K562 (cell line): ENCODE measurements around the gene CLEC4D. TPM values are rescaled to one million over a fixed set of nuclear protein-coding genes. Genes with fewer than 3 reads are reported as not detected.

Experiments used
- ATAC-seq: fragments of 200-7000 bp; cut with Tn5 transposase; 3 replicates; pipeline ENCODE4 v1.9.1; 2020; ENCODE audit warnings: moderate library complexity
- BruUV-seq: library from RNA; stranded (reverse); fragments of 400-500 nt; replicated peaks from 2 replicates; lab custom pipeline; 2021; lab: Mats Ljungman, UMichigan
- CTCF ChIA-PET: fragments of 300-600 bp; formaldehyde crosslinking; extraction: SDS; loops from one replicate; lab custom pipeline; 2021; ENCODE audit warnings: low intra/inter-chr PET ratio; lab: Yijun Ruan, JAX
- POLR2A ChIA-PET: fragments of 300-600, 350-650 bp; sonication (Branson Sonifier 250); formaldehyde crosslinking; extraction: SDS; loops from one replicate; lab custom pipeline; 2021; ENCODE audit warnings: antibody characterized with exemption, inconsistent platforms; lab: Yijun Ruan, JAX
- DNase-seq, 4 experiments: peaks; one replicate each; pipeline versions ENCODE4 v3.0.0 to v3.0.0-alpha.2; 2011 to 2018; ENCODE audit warnings: low spot score in 3 of 4, mixed read lengths in 3 of 4; ENCODE audit errors: extremely low read depth in 1 of 4
- FAIRE-seq: peaks from 2 replicates; lab custom pipeline; 2011; peaks lifted over from hg19 to GRCh38; lab: Jason Lieb, UNC
- H2AFZ ChIP-seq: 2 replicates; pipeline ENCODE4 v1.6.0; 2011; ENCODE audit warnings: low read depth, low read length, control low read depth, inconsistent platforms
- H3K27ac ChIP-seq: fragments of 200-600 bp; 3 replicates; pipeline ENCODE4 v1.8.0; 2011; ENCODE audit warnings: low read depth, mild to moderate bottlenecking, control low read depth, inconsistent platforms, low read length, moderate library complexity, mixed read lengths; ENCODE audit errors: extremely low read depth
- H3K27me3 ChIP-seq, 2 experiments: fragments of 300-600 bp in 1 of 2; 2 replicates in 1 of 2; 3 replicates in 1 of 2; pipeline versions ENCODE4 v1.6.0 to v1.8.0; 2011; ENCODE audit warnings: inconsistent platforms in 2 of 2, low read length in 2 of 2, mild to moderate bottlenecking in 1 of 2, mixed read lengths in 1 of 2, moderate library complexity in 1 of 2; ENCODE audit not compliant: control insufficient read depth in 2 of 2, insufficient read depth in 2 of 2
- H3K36me3 ChIP-seq: fragments of 300-600 bp; 3 replicates; pipeline ENCODE4 v1.8.0; 2011; ENCODE audit warnings: mild to moderate bottlenecking, low read length, inconsistent platforms; ENCODE audit not compliant: control insufficient read depth, insufficient read depth
- H3K4me1 ChIP-seq, 2 experiments: fragments of 200-600 bp in 1 of 2; replicated peaks in 1 of 2; 2 replicates in 1 of 2; 3 replicates in 1 of 2; pipeline versions ENCODE4 v1.5.1 to v1.8.0; 2011; ENCODE audit warnings: inconsistent platforms in 2 of 2, low read length in 2 of 2, mild to moderate bottlenecking in 1 of 2, mixed read lengths in 1 of 2, moderate library complexity in 1 of 2; ENCODE audit not compliant: control insufficient read depth in 2 of 2, insufficient read depth in 2 of 2
- H3K4me2 ChIP-seq: 2 replicates; pipeline ENCODE4 v1.6.1; 2011; ENCODE audit warnings: low read length, control low read depth, inconsistent platforms, mixed read lengths; ENCODE audit not compliant: insufficient read depth
- H3K4me3 ChIP-seq: fragments of 200-600 bp; sonication (generic), shearing (Covaris generic); 2 replicates; pipeline ENCODE4 v1.5.1; 2016; ENCODE audit warnings: control low read depth, inconsistent platforms
- H3K79me2 ChIP-seq: fragments of 200-600 bp; 3 replicates; pipeline ENCODE4 v1.8.0; 2011; ENCODE audit warnings: low read length, inconsistent platforms; ENCODE audit not compliant: control insufficient read depth, insufficient read depth
- H3K9ac ChIP-seq, 2 experiments: 2 replicates each; pipeline versions ENCODE4 v1.6.0 to v1.6.1; 2011; ENCODE audit warnings: low read depth in 2 of 2, low read length in 2 of 2, control low read depth in 1 of 2, inconsistent platforms in 1 of 2, mild to moderate bottlenecking in 1 of 2, mixed read lengths in 1 of 2; ENCODE audit not compliant: insufficient read depth in 1 of 2
- H3K9me1 ChIP-seq: one replicate; pipeline ENCODE4 v1.6.0; 2011; ENCODE audit warnings: inconsistent platforms, mild to moderate bottlenecking, low read length, moderate library complexity; ENCODE audit not compliant: control insufficient read depth, insufficient read depth
- H3K9me3 ChIP-seq: replicated peaks from 2 replicates; pipeline ENCODE4 v1.5.1; 2011; ENCODE audit warnings: low read depth, low read length, inconsistent platforms; ENCODE audit not compliant: control insufficient read depth, insufficient read depth
- H4K20me1 ChIP-seq: replicated peaks from 2 replicates; pipeline ENCODE4 v1.6.1; 2011; ENCODE audit warnings: low read length, inconsistent platforms, mixed read lengths; ENCODE audit not compliant: control insufficient read depth, insufficient read depth
- ERF ChIP-seq: fragments of 450-650 bp; formaldehyde crosslinking; IDR thresholded peaks from 2 replicates; pipeline ENCODE4 v1.4.0; 2020; ENCODE audit warnings: mild to moderate bottlenecking, mixed read lengths
- FOSL1 ChIP-seq: fragments of 200-800 bp; sonication (Bioruptor generic); conservative IDR thresholded peaks from 2 replicates; pipeline ENCODE4 v1.6.1; 2016; ENCODE audit warnings: missing genetic modification characterization, missing compliant biosample characterization
- HDAC1 ChIP-seq, 2 experiments: fragments of 450-650 bp; IDR thresholded peaks; 2 replicates each; pipeline ENCODE4 v1.6.1; 2016 to 2017; ENCODE audit warnings: inconsistent platforms in 1 of 2, mild to moderate bottlenecking in 1 of 2, moderate library complexity in 1 of 2
- HMGN3 ChIP-seq: IDR thresholded peaks from 2 replicates; pipeline ENCODE4 v1.6.1; 2011; ENCODE audit warnings: borderline replicate concordance, low read depth, mild to moderate bottlenecking, mixed read lengths, low read length; ENCODE audit not compliant: insufficient read length; ENCODE audit errors: extremely low read depth
- ILK ChIP-seq: fragments of 450-650 bp; IDR thresholded peaks from 2 replicates; pipeline ENCODE4 v1.6.1; 2016; ENCODE audit warnings: missing genetic modification characterization, low read depth, mild to moderate bottlenecking, missing compliant biosample characterization, moderate library complexity, borderline replicate concordance
- NBN ChIP-seq: fragments of 450-650 bp; IDR thresholded peaks from 2 replicates; pipeline ENCODE4 v1.6.1; 2016; ENCODE audit warnings: low read depth, mild to moderate bottlenecking
- NR3C1 ChIP-seq: sonication (generic); formaldehyde crosslinking; IDR thresholded peaks from 2 replicates; pipeline ENCODE4 v1.8.1; 2022; ENCODE audit warnings: missing genetic modification reagents
- POLR2AphosphoS2 ChIP-seq: IDR thresholded peaks from 2 replicates; pipeline ENCODE4 v1.6.1; 2012; ENCODE audit warnings: low read length, improper control_type of control experiment
- PTRF ChIP-seq: fragments of 450-650 bp; IDR thresholded peaks from 2 replicates; pipeline ENCODE4 v1.6.1; 2016; ENCODE audit warnings: mild to moderate bottlenecking, missing genetic modification characterization, missing compliant biosample characterization
- SMAD4 ChIP-seq: fragments of 250-450 bp; sonication (Bioruptor Pico); conservative IDR thresholded peaks from 2 replicates; pipeline ENCODE4 v1.8.0; 2021; ENCODE audit warnings: inconsistent platforms, mild to moderate bottlenecking, moderate library complexity
- SMARCC2 ChIP-seq: fragments of 450-650 bp; IDR thresholded peaks from 2 replicates; pipeline ENCODE4 v1.6.1; 2017; ENCODE audit warnings: antibody characterized with exemption, moderate library complexity, mild to moderate bottlenecking, low read depth
- ZNF354B ChIP-seq: fragments of 250-450 bp; sonication (Bioruptor Pico); IDR thresholded peaks from 2 replicates; pipeline ENCODE4 v1.4.0; 2020
- ZNF76 ChIP-seq: fragments of 250-450 bp; sonication (Bioruptor Pico); IDR thresholded peaks from 2 replicates; pipeline ENCODE4 v1.4.0; 2020; ENCODE audit warnings: mild to moderate bottlenecking, moderate library complexity, borderline replicate concordance
- WGBS: fragments of 100-300 bp; shearing (Covaris generic); methylation state at CpG from one replicate; pipeline ENCODE4 v1.1.6; 2016; ENCODE audit warnings: low coverage, mixed read lengths; ENCODE audit not compliant: insufficient coverage; ENCODE audit errors: missing lambda C conversion rate; 5-methylcytosine and 5-hydroxymethylcytosine counted together
- in situ Hi-C: fragments of 300-500 bp; cut with MboI; formaldehyde crosslinking; loops from 4 replicates; pipeline ENCODE4 v1.15.0; 2018; ENCODE audit warnings: inconsistent platforms, mixed read lengths
- intact Hi-C: fragments of 100-400 bp; cut with micrococcal nuclease; formaldehyde crosslinking; loops from 2 replicates; pipeline ENCODE4 v1.14.2; 2022
- polyA plus RNA-seq, 8 experiments: library from polyadenylated mRNA; depleted of rRNA in 4 of 8; stranded (reverse) in 5 of 8; unstranded in 3 of 8; fragments of >200 nt; fragmentation: Nextera tagmentation in 2 of 8; fragmentation: Illumina TruSeq in 1 of 8; extraction: Ambion mirVana in 2 of 8; extraction: Trizol in 1 of 8; gene quantifications; 2 replicates each; pipeline versions ENCODE4 v1.2.1 to v1.2.3, GENCODE V29; 2011 to 2014; ENCODE audit warnings: inconsistent platforms in 1 of 8, missing spikeins in 1 of 8
- total RNA-seq, 7 experiments: library from RNA; depleted of rRNA in 6 of 7; stranded (reverse); fragments of >200 nt in 6 of 7; fragmentation: Illumina TruSeq in 2 of 7; extraction: Trizol in 2 of 7; gene quantifications; 2 replicates each; pipeline versions ENCODE4 v1.2.1 to v1.2.3, GENCODE V29; 2011 to 2021; ENCODE audit warnings: low replicate concordance in 1 of 7
- TF ChIP-seq, protein P1 (sequence below): fragments of 250-450 bp; sonication (Bioruptor Pico); IDR thresholded peaks from 2 replicates; pipeline ENCODE4 v1.4.0; 2020; ENCODE audit warnings: borderline replicate concordance
- TF ChIP-seq, protein P2 (sequence below), 2 experiments: fragments of 200-800 bp in 1 of 2; sonication (Bioruptor generic) in 1 of 2; sonication (generic) in 1 of 2; formaldehyde crosslinking in 1 of 2; IDR thresholded peaks in 1 of 2; conservative IDR thresholded peaks in 1 of 2; 2 replicates each; pipeline versions ENCODE4 v1.5.0 to v1.6.1; 2016 to 2020; ENCODE audit warnings: missing compliant biosample characterization in 1 of 2, missing genetic modification characterization in 1 of 2, missing genetic modification reagents in 1 of 2
- TF ChIP-seq, protein P3 (sequence below): fragments of 250-450 bp; sonication (Bioruptor Pico); IDR thresholded peaks from 2 replicates; pipeline ENCODE4 v1.8.0; 2022; ENCODE audit warnings: moderate library complexity, mild to moderate bottlenecking, inconsistent platforms
- TF ChIP-seq, protein P4 (sequence below): fragments of 450-650 bp; conservative IDR thresholded peaks from 2 replicates; pipeline ENCODE4 v1.6.1; 2016; ENCODE audit warnings: missing genetic modification characterization, low read depth, mild to moderate bottlenecking, missing compliant biosample characterization, moderate library complexity

Gene CLEC4D
- total and polyA plus RNA-seq, 9 of the 15 experiments (the other 6 are each of a cell fraction or from before 2014, with no cell fraction given): not detected

DNA sequence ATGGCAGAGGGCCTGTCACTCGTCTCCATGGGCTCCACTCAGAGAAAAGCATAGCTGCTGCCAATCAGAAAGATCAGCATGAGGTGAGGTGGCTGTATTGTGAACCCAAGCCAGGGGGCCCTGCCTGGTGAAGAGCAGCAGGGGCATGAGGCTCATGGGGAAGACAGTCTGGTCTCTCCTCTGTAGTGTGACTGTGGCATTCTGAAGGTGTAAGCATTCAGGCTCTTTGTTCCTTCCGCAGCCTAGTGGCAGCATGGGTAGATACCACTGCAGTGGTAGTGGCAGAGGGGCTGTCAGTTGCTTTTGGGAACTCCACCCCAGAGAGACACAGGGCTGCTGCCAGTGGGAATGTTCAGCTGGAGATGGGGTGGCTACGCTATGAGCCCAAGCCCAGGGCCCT is 5.1 kb upstream of the CLEC4D start:
- no peak for DNase-seq
- WGBS: 0% methylated on average over 3 of the region's 3 CpGs
- Histone ChIP-seq H3K27me3 (peaks cover 0 to 15% of the 10 kb centered on the region in 2 experiments; a peak in 2 of 5 replicates), H3K4me2 (no peak overlapping the region), H3K9me1 (no peaks in the 10 kb centered on the region), H4K20me1 (no peaks in the 10 kb centered on the region), H3K4me1 (no peaks in the 10 kb centered on the region), H3K9ac (no peak overlapping the region), H3K4me3 (no peak overlapping the region), H3K9me3 (no peaks in the 10 kb centered on the region), H3K79me2 (no peaks in the 10 kb centered on the region), H3K36me3 (no peaks in the 10 kb centered on the region), H2AFZ (no peak overlapping the region), H3K27ac (no peak overlapping the region)
- in situ Hi-C loops: no loop called here
- FAIRE-seq: no peak
- ChIA-PET CTCF (no interaction called here), POLR2A (no interaction called here)
- BruUV-seq: no TSS peak
- no peak for ATAC-seq
- intact Hi-C loops: no loop called here
- TF ChIP-seq ERF (CRISPR knock-in tag): no peak
- TF ChIP-seq, protein P1, sequence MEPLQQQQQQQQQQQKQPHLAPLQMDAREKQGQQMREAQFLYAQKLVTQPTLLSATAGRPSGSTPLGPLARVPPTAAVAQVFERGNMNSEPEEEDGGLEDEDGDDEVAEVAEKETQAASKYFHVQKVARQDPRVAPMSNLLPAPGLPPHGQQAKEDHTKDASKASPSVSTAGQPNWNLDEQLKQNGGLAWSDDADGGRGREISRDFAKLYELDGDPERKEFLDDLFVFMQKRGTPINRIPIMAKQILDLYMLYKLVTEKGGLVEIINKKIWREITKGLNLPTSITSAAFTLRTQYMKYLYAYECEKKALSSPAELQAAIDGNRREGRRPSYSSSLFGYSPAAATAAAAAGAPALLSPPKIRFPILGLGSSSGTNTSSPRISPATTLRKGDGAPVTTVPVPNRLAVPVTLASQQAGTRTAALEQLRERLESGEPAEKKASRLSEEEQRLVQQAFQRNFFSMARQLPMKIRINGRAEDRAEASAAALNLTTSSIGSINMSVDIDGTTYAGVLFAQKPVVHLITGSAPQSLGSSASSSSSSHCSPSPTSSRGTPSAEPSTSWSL (CRISPR knock-in tag): no peak
- TF ChIP-seq HMGN3: no peak
- TF ChIP-seq, protein P2, sequence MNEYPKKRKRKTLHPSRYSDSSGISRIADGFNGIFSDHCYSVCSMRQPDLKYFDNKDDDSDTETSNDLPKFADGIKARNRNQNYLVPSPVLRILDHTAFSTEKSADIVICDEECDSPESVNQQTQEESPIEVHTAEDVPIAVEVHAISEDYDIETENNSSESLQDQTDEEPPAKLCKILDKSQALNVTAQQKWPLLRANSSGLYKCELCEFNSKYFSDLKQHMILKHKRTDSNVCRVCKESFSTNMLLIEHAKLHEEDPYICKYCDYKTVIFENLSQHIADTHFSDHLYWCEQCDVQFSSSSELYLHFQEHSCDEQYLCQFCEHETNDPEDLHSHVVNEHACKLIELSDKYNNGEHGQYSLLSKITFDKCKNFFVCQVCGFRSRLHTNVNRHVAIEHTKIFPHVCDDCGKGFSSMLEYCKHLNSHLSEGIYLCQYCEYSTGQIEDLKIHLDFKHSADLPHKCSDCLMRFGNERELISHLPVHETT (CRISPR knock-in tag; conservative IDR thresholded peaks at IDR 0.05 in 1 of 2, IDR thresholded peaks at IDR 0.05 in 1 of 2): no peak
- TF ChIP-seq SMARCC2: no peak
- TF ChIP-seq PTRF (tag): no peak
- no peak for TF ChIP-seq FOSL1 (tag)
- TF ChIP-seq, protein P3, sequence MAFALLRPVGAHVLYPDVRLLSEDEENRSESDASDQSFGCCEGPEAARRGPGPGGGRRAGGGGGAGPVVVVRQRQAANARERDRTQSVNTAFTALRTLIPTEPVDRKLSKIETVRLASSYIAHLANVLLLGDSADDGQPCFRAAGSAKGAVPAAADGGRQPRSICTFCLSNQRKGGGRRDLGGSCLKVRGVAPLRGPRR: no peak
- no peak for TF ChIP-seq NR3C1 (CRISPR knock-in tag)
- TF ChIP-seq SMAD4 (CRISPR knock-in tag): no peak
- no peak for TF ChIP-seq ILK (tag)
- TF ChIP-seq NBN: no peak
- TF ChIP-seq ZNF76 (CRISPR knock-in tag): no peak
- no peak for TF ChIP-seq HDAC1 (IDR thresholded peaks at IDR 0.05)
- TF ChIP-seq POLR2AphosphoS2: no peak
- TF ChIP-seq, protein P4, sequence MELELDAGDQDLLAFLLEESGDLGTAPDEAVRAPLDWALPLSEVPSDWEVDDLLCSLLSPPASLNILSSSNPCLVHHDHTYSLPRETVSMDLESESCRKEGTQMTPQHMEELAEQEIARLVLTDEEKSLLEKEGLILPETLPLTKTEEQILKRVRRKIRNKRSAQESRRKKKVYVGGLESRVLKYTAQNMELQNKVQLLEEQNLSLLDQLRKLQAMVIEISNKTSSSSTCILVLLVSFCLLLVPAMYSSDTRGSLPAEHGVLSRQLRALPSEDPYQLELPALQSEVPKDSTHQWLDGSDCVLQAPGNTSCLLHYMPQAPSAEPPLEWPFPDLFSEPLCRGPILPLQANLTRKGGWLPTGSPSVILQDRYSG (tag): no peak
- no peak for TF ChIP-seq ZNF354B (CRISPR knock-in tag)
